ENCODE data around the gene WDR70. TPM values are rescaled to one million over a fixed set of nuclear protein-coding genes. Genes with fewer than 3 reads are reported as not detected.

Gene WDR70
- total RNA-seq, 1 donor from 2014 or later, result 18.7 TPM

- intact Hi-C loops (cut with micrococcal nuclease), result no loop called here
These were observed 285.4 kb downstream of the WDR70 start for GRCh38 chr5:37664551-37664950.

GRCh38 chr5:37665272-37665671 lies 286.2 kb downstream of the WDR70 start:
- no peak for DNase-seq
- intact Hi-C loops (cut with micrococcal nuclease), result no loop called here
- TF ChIP-seq CTCF (IDR thresholded peaks at IDR 0.05; ENCODE audit: borderline replicate concordance), result no peak
- H3K4me3 ChIP-seq, result no peak overlapping the region
- H3K27me3 ChIP-seq (ENCODE audit: low read depth), result no peaks in the 10 kb centered on the region
- H3K4me1 ChIP-seq, result peaks cover 32% of the 10 kb centered on the region
- no peaks in the 10 kb centered on the region for H3K9me3 ChIP-seq (replicated peaks)
- H3K27ac ChIP-seq (replicated peaks), result no peak overlapping the region
- H3K36me3 ChIP-seq, result no peaks in the 10 kb centered on the region

More at GRCh38 chr5:37664551-37664950, 285.4 kb downstream of the WDR70 start:
- peaks cover 32% of the 10 kb centered on the region for H3K4me1 ChIP-seq
- no peaks in the 10 kb centered on the region for H3K36me3 ChIP-seq
- DNase-seq, result no peak
- no peak for TF ChIP-seq CTCF (IDR thresholded peaks at IDR 0.05; ENCODE audit: borderline replicate concordance)
- H3K27ac ChIP-seq (replicated peaks), result no peak overlapping the region
- H3K9me3 ChIP-seq (replicated peaks), result no peaks in the 10 kb centered on the region
- no peaks in the 10 kb centered on the region for H3K27me3 ChIP-seq (ENCODE audit: low read depth)
- H3K4me3 ChIP-seq, result no peak overlapping the region

- Histone ChIP-seq H3K27me3 (ENCODE audit: low read depth) (no peaks in the 10 kb centered on the region), H3K36me3 (no peaks in the 10 kb centered on the region), H3K4me3 (peak overlapping the region; percentile 30), H3K27ac (replicated peaks) (peak overlapping the region; percentile 5), H3K9me3 (replicated peaks) (no peaks in the 10 kb centered on the region), H3K4me1 (peaks cover 32% of the 10 kb centered on the region)
- intact Hi-C loops (cut with micrococcal nuclease), result no loop called here
- no peak for TF ChIP-seq CTCF (IDR thresholded peaks at IDR 0.05; ENCODE audit: borderline replicate concordance)
- DNase-seq, result peak; percentile 67
These were observed 286.8 kb downstream of the WDR70 start for GRCh38 chr5:37665889-37666288.

GRCh38 chr5:37667430-37667829 lies 288.3 kb downstream of the WDR70 start:
- no peak for DNase-seq
- Histone ChIP-seq H3K9me3 (replicated peaks) (no peaks in the 10 kb centered on the region), H3K27me3 (ENCODE audit: low read depth) (no peaks in the 10 kb centered on the region), H3K4me3 (no peak overlapping the region), H3K4me1 (peaks cover 42% of the 10 kb centered on the region), H3K27ac (replicated peaks) (no peak overlapping the region), H3K36me3 (no peaks in the 10 kb centered on the region)
- TF ChIP-seq CTCF (IDR thresholded peaks at IDR 0.05; ENCODE audit: borderline replicate concordance), result no peak
- intact Hi-C loops (cut with micrococcal nuclease), result no loop called here

- H3K27ac ChIP-seq (replicated peaks), result no peak overlapping the region
- TF ChIP-seq CTCF (IDR thresholded peaks at IDR 0.05; ENCODE audit: borderline replicate concordance), result no peak
- no peaks in the 10 kb centered on the region for H3K9me3 ChIP-seq (replicated peaks)
- DNase-seq, result no peak
- H3K4me3 ChIP-seq, result no peak overlapping the region
- H3K4me1 ChIP-seq, result peaks cover 46% of the 10 kb centered on the region
- no peaks in the 10 kb centered on the region for H3K27me3 ChIP-seq (ENCODE audit: low read depth)
- intact Hi-C loops (cut with micrococcal nuclease), result no loop called here
- H3K36me3 ChIP-seq, result no peaks in the 10 kb centered on the region
These were observed 288.7 kb downstream of the WDR70 start for GRCh38 chr5:37667846-37668245.

Data from left ventricle myocardium inferior (tissue), 1 donor.